Suppressor macrophage (primary cell): ENCODE results near the gene CTU1.
A peak's percentile ranks its signal among the peaks of the same experiment; 100 is the strongest.

ENCODE experiments used
- DNase-seq, 4 experiments: peaks; one replicate each; pipeline ENCODE4 v3.0.0-alpha.2; 2020 to 2022
- total RNA-seq, 17 experiments: gene quantifications; one replicate each; lab custom pipeline; 2026; ENCODE audit warnings: mixed read lengths in 6 of 17, inconsistent platforms in 3 of 17; lab: John Stamatoyannopoulos, UW

The CTU1 gene
- total RNA-seq: 1.1 to 9.2 (median 3.3) reads per million in 17 experiments

DNA sequence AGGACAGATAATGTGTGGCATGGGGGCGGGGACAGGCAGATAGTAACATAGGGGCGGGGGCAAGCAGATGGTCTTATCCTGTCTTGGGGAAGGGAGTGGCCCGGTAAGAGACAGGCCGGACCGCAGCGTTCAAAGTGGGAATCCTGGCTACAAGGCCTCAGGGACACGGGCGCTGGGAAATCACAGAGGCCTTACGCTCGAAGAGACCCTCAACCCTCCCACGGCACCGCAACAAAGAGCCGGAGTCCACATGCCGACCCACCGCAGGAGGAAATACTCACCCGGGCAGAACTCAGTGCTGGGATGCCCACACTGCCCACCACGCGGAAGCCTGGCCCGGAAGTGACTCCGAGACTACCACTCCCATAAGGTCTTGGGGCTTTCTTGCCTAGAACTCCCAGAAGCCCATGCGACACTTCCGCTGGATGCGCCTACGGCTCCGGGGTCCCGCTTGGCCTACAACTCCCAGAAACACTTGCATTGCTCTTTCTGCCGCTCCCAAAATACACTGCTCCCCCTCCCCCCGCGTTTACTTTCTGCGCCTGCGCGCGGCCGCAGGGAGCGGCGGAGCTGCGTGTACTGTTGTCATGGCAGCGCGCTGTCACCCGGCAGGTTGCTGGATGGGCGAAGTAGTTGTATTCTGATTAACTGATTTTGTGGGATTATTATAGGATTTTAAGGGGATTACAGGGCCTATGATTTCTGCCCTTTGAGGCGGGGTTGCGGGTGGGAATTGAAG, at the start of gene CTU1:
Gene CTU1 (minus strand): TSS at position 344 of the 739 bp plus-strand sequence. CDS start 3,840 bp downstream, outside the sequence.
- DNase-seq: peak; percentile 99 to 100 (median 99)

DNA sequence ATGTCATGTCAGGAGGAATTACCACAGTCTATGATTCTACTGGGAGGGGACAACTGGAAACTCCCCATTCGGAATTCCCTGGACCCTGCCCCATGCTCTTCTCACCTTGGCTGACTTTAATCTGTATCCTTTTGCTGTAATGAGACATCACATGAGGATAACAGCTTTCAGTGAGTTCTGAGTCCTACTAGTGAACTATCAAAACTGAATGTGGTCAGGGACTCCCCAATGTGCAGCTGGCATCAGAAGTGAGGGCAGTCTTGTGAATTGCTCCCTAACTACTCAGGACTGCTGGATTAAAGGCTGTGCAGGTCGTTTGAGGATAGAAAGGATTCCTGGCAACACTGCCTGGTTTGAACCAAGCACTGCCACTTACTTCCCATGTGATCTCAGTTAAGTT, 49.1 kb upstream of the CTU1 start:
- no peak for DNase-seq

DNA sequence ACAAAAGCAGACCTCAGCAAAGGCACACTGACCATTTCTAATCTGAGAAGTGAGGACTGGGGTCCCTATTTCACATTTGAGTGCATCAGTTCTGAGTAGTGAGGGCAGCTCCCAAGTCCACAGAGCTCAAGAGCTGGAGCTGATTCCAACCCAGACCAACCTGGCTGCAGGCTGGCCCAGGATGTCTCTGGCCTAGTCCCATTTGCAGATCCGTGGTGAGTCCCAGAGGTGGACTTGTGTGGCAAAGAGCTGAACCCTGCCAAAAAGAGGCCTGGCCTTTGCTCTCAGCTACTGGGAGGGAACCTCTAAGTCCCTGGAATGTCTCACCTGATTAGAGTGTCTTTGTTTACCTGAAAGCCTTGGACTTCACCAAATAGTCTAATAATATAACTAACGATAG, 48.5 kb upstream of the CTU1 start:
- DNase-seq: no peak

DNA sequence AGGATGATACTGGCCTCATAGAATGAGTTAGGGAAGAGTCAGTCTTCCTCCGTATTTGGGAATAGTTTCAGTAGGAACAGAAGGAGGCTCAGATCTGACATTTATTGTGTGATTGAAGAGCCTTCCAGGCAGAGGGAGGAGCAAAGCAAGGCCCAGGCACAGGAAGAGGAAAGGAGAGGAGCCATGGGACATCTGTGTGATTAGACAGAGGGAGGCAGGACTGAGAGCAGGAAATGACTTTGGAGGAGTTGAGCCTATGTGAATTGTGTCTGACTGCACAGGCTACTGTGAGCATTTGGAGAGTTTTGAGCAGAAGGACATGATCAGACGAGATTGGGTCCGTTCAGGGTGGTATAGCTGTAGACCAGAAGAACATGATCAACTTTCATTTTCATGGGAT, 42.4 kb upstream of the CTU1 start:
- peak in 2 of 4 experiments; percentile 25 to 33 for DNase-seq

DNA sequence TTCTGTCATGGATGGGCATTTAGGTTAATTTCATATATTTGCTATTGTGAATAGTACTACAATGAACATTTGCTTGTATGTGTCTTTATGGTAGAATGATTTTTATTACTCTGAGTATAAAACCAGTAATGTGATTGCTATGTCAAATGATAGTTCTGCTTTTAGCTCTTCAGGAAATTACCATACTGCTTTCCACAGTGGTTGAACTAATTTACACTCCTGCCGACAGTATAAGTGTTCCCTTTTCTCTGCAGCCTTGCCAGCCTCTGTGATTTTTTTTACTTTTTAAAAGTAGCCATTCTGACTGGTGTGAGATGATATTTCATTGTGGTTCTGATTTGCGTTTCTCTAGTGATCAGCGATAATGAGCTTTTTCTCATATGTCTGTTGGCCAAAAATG, 40.4 kb upstream of the CTU1 start:
- DNase-seq: peak; percentile 29 to 80 (median 62)

DNA sequence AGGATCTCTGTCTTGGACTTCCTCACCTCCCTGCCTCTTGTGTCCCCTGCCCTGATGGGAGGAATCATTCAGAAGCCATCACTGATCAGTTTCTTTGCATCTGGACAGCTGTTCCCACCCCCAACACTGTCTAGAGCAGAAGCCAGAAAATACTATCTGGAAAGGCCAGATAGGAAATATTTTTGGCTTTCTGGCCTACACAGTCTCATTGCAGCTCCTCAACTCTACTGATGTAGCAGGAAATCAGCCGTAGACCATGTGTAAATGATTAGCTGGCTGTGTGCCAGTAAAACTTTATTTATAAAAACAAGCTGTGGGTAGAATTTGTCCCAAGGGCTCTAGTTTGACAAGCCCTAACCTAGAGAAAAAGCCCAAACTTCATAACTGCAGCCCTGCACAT, 39.5 kb upstream of the CTU1 start:
- no peak for DNase-seq

DNA sequence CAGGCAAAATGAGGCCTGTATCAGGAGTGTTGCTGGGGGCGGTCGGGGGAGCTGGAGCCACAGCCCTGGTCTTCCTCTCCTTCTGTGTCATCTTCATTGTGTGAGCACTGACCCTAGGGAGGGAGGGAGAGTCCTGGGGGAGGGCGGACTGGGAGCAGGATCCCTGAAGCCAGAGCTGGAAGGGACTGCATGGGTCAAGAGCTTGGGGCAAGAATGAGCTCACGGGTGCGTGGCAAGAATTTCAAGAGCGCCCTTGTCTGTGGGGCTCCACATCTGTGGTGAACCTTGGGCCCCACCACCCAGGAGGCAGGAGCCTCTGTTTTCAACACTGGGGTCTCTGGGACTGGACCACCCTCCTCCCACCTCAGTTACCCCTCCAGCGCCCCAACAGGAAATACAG, 38.5 kb upstream of the CTU1 start:
- no peak for DNase-seq

DNA sequence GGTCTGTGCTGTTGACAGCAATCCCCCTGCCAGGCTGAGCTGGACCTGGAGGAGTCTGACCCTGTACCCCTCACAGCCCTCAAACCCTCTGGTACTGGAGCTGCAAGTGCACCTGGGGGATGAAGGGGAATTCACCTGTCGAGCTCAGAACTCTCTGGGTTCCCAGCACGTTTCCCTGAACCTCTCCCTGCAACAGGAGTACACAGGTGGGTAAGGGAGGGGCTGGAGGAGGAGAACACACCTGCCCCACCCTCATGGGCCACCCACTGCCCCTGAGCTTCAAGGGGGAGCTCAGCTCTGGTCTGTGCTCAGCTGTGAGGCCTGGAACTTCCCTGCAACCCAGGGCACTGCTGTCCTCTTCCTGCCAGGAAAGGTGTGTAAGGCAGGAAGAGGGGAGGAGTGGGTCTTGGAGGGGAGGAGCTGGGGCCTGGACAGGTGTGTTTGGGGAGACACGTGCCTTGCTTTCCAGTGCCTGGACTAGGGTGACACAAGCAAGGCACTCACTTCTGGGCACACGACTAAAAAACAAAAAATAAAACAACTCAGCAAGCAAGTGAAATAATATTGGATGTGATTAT, 37.8 kb upstream of the CTU1 start:
- no peak for DNase-seq

DNA sequence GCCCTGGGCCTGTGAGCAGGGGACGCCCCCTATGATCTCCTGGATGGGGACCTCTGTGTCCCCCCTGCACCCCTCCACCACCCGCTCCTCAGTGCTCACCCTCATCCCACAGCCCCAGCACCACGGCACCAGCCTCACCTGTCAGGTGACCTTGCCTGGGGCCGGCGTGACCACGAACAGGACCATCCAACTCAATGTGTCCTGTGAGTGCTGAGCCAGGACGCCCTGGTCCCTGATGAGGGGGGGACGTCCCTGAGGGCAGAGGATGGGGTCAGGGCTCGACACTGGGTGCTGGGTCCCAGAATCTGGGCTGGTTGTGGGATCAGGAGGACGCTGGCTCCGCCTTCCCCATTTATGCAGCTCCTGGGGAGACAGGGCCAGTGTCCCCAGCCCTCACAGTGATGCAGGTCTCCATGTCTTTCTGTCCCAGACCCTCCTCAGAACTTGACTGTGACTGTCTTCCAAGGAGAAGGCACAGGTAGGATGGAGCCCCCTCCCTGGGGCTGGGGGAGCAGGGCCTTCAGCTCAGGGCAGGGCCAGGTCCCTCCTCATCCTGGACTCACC, 36.4 kb upstream of the CTU1 start:
- DNase-seq: no peak

DNA sequence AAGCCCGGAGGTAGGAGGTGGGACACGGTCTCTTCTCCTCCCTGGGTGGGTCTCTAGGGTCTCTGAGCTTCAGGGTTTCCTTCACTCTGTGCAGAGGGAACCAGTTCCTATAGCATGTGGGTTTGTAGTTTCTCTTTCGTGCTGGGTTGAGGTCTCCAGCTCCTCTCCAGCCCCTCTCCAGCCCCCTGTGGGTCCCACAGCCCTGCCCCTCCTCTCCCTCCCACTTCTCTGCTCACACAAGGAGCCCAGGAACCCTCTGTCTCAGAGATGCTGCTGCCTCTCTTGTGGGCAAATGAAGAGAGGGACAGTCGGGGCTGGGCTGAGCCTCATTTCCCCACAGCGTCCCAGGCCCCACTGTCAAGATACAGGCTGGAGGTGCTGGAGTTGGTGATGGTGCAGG, 35.3 kb upstream of the CTU1 start:
- no peak for DNase-seq

DNA sequence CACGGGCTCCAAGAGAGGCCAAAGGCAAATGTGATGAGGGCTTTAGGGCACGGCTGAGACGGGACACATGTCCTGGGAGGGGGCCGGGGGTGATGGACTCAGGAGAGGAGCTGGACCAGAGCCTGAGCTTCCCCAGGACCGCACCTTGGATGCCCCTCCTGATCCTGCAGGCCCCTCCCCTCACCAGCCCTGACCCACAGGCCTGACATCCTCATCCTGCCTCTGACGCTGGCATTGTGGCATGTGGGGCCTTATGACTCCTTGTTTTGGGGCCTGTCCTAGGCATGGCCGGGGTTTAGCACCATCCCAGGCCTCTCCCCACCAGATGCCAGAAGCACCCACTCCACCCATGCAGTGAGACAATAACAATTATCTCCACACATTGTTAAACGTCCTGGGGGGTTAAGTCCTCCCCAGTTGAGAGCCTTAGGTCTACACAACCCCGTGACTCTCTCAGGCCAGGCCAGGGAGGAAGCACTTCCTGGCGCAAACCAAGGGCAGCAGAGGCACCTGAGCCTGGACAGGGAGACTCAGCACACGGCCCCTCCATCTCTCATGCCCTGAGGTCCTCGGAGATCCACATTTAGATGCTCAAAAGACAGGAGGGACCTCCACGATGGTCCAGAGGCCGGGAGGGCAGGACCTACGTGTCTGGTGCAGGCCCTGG, 34.7 kb upstream of the CTU1 start:
- DNase-seq: peak; percentile 57 to 71 (median 64)

DNA sequence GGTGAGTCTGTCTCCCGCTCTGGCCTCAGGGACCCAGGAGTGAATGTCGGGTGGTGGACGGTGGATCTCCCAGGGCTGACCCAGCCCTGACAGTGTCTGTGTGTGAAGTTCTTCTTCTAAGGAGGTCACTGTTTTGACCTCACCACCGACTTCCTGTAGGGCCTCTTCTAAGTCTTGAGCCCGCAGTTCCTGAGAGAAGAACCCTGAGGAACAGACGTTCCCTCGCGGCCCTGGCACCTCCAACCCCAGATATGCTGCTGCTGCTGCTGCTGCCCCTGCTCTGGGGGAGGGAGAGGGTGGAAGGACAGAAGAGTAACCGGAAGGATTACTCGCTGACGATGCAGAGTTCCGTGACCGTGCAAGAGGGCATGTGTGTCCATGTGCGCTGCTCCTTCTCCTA, 33.9 kb upstream of the CTU1 start, which contains the start of gene SIGLEC7:
Gene SIGLEC7 (plus strand): TSS at position 183 of the 400 bp plus-strand sequence. CDS start 69 bp downstream, at position 252.
- DNase-seq: peak; percentile 89 to 93 (median 92)

DNA sequence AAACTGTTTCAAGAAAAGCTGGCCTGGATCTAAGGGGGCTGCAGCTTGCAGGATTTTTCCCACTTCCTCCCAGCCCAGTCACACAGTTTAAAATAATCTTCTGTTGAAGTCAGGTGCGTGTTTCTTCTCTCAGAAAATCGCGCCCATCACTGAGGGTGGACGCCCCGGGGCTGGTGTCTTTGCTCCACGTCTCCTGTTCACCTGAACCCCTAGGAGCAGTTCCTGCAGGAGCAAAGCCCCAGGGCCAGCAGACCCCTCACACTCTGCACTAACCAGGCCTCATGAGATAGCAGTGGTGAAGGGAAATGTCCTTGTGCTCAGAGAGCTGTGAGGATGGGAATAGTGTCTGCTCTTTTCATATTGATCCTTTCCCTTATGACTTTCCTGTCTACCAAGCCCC, 33.0 kb upstream of the CTU1 start:
- DNase-seq: no peak

DNA sequence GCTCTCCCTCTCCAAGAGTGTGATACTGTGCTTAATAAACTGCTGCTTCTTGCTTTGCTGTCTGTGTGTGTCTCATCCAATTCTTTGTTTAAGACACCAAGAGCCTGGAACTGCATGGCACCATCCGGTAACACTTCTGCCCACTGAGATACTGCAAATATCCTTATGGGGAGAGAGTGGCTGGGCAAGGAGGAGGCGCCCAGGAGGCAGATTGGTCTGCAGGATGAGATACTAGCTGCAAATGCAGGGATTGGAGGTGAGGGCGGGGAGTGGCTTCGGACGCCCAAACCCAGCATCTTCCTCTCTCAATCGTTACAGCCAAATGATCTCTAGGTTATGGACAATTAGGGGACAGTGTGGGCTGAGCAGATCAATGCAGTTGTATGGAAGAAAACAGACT, 32.2 kb upstream of the CTU1 start:
- DNase-seq: peak in 3 of 4 experiments; percentile 49 to 70 (median 51)

DNA sequence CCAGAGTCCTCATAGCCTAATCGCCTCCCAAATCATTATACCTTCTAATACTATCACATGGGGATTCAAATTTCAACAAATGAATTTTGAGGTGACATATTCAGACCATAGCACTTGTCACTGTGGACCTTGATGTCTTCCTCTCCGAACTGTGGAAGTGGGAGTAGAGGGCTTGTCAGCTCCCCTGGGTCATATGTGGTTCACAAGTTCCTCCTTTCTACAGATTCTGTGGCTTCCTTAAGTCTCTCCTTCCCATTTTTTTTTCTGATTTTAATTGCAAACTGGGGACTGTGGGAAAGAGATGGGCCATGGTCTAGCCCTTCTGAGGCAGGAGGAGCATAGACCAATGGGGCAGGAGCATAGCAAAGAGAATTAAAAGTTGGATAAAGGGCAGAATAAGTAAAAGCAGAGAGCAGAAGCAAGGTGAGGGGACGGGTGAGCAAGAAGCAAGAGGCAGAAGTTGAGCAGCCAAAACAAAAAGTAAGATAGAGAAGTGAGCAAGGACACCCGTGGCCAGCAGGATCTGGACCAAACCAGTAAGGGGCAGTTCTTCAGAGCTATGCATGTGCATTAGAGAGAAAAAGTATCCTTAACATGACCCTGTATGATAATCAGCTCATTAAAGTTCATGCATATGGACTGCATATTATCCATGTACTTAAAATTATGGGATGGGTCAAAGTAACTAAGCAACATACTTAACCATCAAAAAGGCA, 31.2 kb upstream of the CTU1 start:
- DNase-seq: peak; percentile 81 to 95 (median 90)

DNA sequence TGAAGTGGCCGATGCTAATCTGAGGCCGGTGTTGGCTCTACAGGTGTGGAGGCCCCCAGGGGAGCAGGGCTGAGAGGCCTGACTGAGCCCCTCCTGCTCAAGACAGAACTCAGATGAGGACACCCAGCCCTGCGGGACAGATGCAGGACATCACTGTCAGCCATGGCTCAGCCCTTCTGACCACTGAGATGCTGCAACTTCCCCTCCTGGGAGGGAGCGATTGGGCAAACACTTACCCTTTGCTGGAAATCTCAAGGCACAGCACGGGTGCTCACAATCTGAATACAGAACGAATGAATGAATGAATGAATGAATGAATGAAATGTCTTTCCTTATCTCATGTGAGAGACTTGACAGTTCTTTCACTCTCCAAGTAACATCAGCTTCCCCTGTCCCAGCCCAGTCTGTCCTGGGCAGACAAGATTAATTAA, 30.4 kb upstream of the CTU1 start:
- peak; percentile 89 to 96 (median 94) for DNase-seq

DNA sequence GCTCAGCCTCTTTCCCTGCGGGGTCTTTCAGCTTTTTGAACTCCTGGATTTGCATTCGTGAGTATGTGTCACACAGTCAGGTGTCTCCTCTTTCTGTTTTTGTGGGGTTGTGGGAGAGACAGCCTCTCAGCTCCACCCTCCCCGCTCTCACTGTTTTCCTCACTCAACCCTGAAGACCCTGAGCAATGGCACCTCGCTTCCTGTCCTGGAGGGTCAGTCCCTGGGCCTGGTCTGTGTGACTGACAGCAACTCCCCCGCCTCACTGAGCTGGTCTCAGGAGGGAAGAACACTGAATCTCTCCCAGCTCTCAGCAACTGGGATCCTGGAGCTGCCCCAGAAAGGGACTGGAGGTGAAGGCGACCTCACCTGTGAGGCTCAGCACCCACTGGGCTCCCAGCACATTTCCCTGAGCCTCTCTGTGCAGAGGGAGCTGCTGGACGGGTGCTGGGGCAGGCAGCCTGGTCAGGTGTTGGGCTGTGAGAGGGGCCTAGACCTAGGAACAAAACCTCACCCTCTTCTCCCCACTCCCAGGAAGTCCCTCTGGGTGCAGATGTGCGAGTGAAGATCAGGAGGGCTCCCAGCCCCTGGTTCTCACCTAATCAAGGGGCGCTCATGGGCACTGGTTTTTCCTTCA, 29.7 kb upstream of the CTU1 start:
- peak in 3 of 4 experiments; percentile 51 to 64 (median 56) for DNase-seq

DNA sequence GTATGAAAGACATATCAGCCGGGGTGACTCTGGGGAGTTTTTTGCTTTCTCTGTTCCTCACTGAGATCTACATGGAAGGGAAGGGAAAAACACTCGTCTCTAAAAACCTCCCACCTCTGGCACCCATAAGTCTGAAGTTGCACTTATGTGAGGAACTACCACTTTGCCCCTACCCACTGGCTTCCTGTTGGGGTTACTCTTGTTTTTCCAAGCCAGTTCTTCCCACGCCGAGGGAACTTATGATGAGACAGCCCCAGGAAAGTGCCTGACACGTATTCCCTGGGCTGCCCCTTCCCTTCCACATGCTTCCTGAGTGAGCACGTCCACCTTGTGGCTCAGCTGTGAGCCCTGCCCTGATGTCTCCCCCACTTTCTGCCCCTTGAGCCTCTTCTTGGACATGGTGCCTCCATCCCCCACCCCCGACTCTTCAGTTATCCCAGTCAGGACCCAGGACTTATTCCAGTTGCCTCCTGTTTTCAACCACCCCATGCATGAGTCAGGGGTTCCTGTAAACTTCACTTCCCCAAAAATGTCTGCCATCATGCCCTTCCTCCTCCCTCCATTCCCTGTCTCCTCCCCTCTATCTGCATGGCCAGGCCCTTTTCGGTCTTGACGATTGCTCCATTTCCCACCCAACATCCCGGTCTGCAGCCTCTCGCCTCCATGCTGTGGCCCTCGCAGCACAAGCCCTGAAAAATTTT, 28.8 kb upstream of the CTU1 start:
- peak; percentile 94 to 98 (median 96) for DNase-seq

DNA sequence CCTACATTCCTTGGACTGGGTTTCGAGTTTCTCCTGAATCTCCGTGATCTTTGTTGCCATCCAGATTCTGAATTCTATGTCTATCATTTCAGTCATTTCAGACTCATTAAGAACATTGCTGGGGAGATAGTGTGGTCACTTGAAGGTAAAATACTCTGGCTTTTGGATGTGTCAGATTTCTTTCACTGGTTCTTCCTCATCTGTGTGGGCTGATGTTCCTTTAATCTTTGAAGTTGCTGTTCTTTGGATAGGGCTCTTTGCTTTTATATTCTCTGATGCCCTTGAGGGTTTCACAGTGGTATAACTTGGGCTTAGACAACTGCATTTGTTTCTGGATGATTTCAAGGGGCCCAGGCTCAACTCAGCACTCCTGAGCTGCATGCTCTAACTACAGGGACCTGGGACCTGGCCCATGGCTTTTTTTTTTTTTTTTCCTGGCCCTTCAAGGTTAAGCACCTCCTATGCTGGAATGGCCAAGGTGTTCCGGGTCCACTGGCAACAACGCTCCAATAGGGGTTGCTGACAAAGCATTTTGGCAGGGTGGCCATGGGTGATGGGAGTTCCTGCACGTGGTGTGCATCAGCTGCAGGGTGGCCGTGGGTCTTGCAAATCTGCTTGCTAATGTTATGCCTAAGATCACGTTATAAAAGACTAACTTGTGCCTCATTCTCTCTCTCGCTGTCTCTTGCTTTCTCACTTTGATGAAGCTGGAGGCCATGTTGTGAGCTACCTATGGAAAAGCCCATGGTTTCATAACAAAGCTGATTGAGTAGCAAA, 28.0 kb upstream of the CTU1 start:
- DNase-seq: peak; percentile 31 to 71 (median 62)

DNA sequence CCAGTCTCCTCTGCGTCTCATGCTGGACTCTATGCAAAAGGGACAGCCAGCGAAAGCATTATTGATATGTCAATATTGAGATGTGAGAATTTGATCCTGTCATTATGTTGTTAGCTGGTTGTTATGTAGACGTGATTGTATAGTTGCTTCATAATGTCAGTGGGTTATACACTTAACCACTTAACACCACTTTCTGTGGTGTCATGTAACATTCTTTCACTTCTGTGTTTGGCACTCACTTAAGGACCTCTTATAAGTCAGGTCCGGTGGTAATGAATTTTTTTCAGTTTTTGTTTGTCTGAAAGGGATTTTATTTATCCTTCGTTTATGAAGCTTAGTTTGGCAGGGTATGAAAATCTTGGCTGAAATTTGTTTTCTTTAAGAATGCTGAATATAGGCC, 26.8 kb upstream of the CTU1 start:
- peak in 1 of 4 experiments; percentile 46 for DNase-seq
